Fibroblast of lung (primary cell): ENCODE measurements around the gene ZNF385D.

Experiments used
- CTCF ChIP-seq, 2 donors: IDR thresholded peaks in 1 of 2; conservative IDR thresholded peaks in 1 of 2; 1 replicate in 1 of 2; 2 replicates in 1 of 2; pipeline ENCODE4 v1.5.1; 2011 to 2012; ENCODE audit warnings: low read length in 2 of 2, control low read depth in 1 of 2, inconsistent platforms in 1 of 2, low read depth in 1 of 2, mild to moderate bottlenecking in 1 of 2
- EZH2 ChIP-seq: IDR thresholded peaks from 2 replicates; pipeline ENCODE4 v1.5.1; 2012; ENCODE audit warnings: low read length, control low read depth, mild to moderate bottlenecking; ENCODE audit errors: missing control alignments

- TF ChIP-seq CTCF (conservative IDR thresholded peaks at IDR 0.05 in 1 of 2, IDR thresholded peaks at IDR 0.05 in 1 of 2; ENCODE audit: low read depth in 1 of 2, low read length in 2 of 2) (no peak), EZH2 (no peak)
These were observed 4.9 kb upstream of the ZNF385D start for GRCh38 chr3:21755896-21756295.
